Activated CD4-positive, alpha-beta T cell treated with anti-CD3 and anti-CD28 coated beads, Interleukin-2, amount 50 U/mL, for 48 hours (primary cell): ENCODE results near the gene ITLN2.
"Not testable (repeated sequence)": the region's sequence is repeated elsewhere in the genome, so short reads cannot be mapped to it uniquely, and the experiment has no call there.

Experiments used
- DNase-seq, 2 experiments: peaks; one replicate each; pipeline ENCODE4 v3.0.0-alpha.2; 2020

The ITLN2 gene

GRCh38 chr1:160952129-160952510 lies 2.5 kb downstream of the ITLN2 start:
- no peak for DNase-seq

- DNase-seq: peak; percentile 70 to 77
Observed at GRCh38 chr1:160951443-160952128, 3.0 kb downstream of the ITLN2 start.

- no peak for DNase-seq
Observed at GRCh38 chr1:160950657-160951056, 4.0 kb downstream of the ITLN2 start.

GRCh38 chr1:160949881-160950280 lies 4.7 kb downstream of the ITLN2 start:
- no peak for DNase-seq

GRCh38 chr1:160949216-160949880 lies 5.3 kb downstream of the ITLN2 start:
- not testable (repeated sequence) for DNase-seq

- not testable (repeated sequence) for DNase-seq
Observed at GRCh38 chr1:160947174-160947759, 7.3 kb downstream of the ITLN2 start.

- DNase-seq: not testable (repeated sequence)
Observed at GRCh38 chr1:160945881-160946280, 8.7 kb downstream of the ITLN2 start.

- no peak for DNase-seq
Observed at GRCh38 chr1:160945079-160945478, 9.5 kb downstream of the ITLN2 start.

GRCh38 chr1:160942926-160943325 lies 11.7 kb downstream of the ITLN2 start:
- DNase-seq: no peak

GRCh38 chr1:160936666-160937065 lies 17.9 kb downstream of the ITLN2 start:
- not testable (repeated sequence) for DNase-seq

- DNase-seq: no peak
Observed at GRCh38 chr1:160935527-160936258, 18.9 kb downstream of the ITLN2 start.

GRCh38 chr1:160933305-160933704 lies 21.3 kb downstream of the ITLN2 start:
- not testable (repeated sequence) for DNase-seq

GRCh38 chr1:160925652-160926244 lies 28.9 kb downstream of the ITLN2 start:
- DNase-seq: no peak

GRCh38 chr1:160924791-160925651 lies 29.6 kb downstream of the ITLN2 start:
- no peak for DNase-seq

- no peak for DNase-seq
Observed at GRCh38 chr1:160916666-160917065, 37.9 kb downstream of the ITLN2 start.

- DNase-seq: not testable (repeated sequence)
Observed at GRCh38 chr1:160913229-160913628, 41.4 kb downstream of the ITLN2 start.

- DNase-seq: no peak
Observed at GRCh38 chr1:160911925-160912324, 42.7 kb downstream of the ITLN2 start.

GRCh38 chr1:160911441-160911840 lies 43.2 kb downstream of the ITLN2 start:
- DNase-seq: no peak

- DNase-seq: no peak
Observed at GRCh38 chr1:160910170-160910750, 44.3 kb downstream of the ITLN2 start.

GRCh38 chr1:160907976-160908375 lies 46.6 kb downstream of the ITLN2 start:
- DNase-seq: no peak

- DNase-seq: no peak
Observed at GRCh38 chr1:160905617-160905989, 49.0 kb downstream of the ITLN2 start.
